HT-29 (cell line): ENCODE measurements around the gene PDZD8. TPM values are rescaled to one million over a fixed set of nuclear protein-coding genes. Genes with fewer than 3 reads are reported as not detected.
"Not testable (repeated sequence)": the region's sequence is repeated elsewhere in the genome, so short reads cannot be mapped to it uniquely, and the experiment has no call there.

Source experiments
- DNase-seq: peaks from one replicate; pipeline ENCODE4 v3.0.0-alpha.2; 2015; ENCODE audit warnings: low spot score
- total RNA-seq: library from RNA; depleted of rRNA; stranded (reverse); fragments of >200 nt; shearing (Covaris generic); gene quantifications from 2 replicates; pipeline ENCODE4 v1.2.3, GENCODE V29; 2014

The PDZD8 gene
- total RNA-seq, 1 experiment from 2014 or later = 31.1 TPM

DNA sequence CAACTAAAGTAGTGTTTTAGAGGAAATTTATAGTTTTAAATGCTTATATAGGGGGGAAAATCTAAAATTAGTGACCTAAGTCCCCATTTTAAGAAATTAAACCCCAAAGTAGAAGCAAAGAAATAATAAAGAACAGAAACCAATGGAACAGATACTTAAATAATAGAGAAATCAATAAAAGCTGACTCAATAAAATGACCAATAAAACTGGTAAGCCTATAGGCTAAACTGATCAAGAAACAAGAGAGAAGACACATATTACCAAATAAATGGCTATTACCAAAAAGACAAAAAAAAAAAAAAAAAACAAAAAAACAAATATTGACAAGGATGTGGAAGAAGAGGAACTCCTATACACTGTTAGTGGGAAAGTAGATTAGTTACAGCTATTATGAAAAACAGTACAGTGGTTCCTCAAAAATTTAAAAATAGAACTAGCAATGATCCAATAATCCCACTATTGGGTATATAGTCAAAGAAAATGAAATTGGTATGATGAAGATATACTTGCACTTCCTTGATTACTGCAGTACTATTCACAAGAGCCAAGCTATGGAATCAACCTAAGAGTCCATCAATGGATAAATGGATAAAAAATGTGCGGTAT is 81.1 kb downstream of the PDZD8 start:
- DNase-seq = no peak

DNA sequence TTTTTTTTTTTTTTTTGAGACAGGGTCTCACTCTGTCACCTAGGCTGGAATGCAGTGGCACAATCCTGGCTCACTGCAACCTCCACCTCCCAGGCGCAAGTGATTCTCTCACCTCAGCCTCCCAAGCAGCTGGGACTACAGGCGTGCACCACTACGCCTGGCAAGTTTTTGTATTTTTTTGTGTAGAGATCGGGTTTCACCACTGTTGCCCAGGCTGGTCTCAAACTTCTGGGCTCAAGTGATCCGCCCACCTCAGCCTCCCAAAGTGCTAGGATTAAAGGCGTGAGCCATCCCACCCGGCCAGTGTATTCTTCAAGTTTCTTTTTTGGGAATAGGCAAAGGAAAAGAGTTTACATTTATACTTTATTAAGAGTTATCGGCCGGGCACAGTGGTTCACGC is 84.4 kb downstream of the PDZD8 start:
- not testable (repeated sequence) for DNase-seq

DNA sequence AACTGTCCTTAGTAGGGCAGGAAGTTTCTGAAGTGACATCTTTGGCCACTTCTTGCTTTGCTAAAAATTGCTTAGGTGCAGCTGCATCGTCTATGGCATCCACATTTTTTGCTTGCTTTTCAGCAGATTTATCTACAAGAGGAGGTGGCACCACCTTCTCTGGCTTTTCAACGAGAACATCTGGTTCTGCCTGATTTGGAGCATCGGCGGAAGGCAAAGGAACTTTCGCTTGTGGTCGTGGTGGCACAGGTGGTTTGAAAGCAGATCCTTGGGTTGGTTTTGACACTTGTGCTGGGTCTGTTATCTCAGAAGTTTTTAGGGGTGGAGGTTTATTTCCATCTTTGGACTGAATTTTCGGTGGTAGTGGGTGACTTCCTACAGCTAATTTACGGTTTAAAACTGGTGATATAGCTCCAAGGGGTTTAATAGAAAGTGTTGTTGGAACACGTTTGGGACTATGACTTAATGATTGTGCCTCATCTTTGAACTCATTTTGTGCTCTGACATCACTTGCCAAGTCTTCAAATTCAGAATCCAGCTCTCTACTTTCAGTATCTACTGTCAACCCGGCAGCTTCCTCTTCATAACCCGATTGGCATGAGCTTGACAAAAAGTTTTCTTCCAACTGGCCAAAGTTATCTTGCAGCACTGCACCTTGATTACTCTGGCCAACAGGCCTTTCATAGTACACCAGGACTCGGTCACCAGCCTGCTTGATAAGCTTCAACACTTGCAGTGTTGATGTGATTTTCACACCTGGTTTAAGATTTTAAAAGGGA is 90.3 kb downstream of the PDZD8 start:
- DNase-seq = no peak

DNA sequence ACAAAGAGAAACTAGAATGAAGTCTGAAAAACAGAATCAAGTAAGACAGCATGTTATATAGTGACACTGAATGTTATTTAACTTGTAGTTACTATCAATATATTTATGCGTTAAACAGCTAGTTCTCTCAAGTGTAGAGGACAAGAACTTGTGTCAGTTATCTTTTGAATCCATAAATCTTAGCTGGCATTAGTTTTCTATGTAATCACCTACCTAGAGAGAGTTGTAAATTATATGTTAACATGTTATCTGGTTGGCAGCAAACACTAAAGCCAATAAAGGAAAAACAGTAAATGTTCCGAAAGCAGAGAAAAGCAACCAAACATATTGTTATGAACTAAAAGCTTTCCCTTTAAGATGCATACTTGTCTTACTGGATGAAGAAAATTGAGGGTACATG is 97.6 kb downstream of the PDZD8 start:
- DNase-seq = no peak

DNA sequence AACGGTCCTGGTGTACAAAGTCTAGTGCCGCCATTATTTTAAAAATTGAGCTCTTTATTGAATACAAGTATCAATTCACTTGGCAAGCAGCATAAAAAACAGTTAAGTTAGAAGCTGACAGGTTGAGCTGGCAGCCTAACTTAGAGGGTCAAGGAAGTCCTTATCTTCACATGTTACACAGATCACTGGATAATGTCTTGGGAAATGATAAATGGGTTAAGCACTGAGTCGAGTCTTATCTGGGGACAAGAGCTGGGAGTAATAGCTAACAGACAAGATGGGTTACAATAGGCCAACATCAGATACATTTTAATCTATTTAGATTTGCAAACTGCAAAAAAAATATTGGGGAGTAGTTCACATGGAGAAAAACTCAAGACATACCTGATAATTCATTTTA is 100.1 kb downstream of the PDZD8 start:
- DNase-seq = no peak

DNA sequence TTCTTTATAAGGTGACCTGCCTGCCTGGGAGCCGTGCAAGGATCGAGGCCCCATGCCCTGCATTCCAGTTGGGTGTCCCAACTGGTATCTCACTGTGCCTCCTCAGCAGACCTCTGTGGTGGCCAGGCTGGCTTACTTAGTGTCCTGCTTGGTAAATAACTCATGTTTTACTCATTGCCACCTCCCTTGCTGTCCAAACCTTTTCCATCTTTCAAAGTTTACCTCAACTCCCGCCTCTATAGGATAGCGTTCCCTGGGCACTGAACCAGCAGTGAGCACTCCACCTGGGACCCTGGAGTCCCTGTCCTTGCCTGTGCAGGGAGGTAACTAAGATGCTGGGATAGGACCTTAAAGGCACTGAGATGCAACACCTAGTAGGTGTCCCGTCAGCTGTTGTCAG is 100.7 kb downstream of the PDZD8 start:
- no peak for DNase-seq

DNA sequence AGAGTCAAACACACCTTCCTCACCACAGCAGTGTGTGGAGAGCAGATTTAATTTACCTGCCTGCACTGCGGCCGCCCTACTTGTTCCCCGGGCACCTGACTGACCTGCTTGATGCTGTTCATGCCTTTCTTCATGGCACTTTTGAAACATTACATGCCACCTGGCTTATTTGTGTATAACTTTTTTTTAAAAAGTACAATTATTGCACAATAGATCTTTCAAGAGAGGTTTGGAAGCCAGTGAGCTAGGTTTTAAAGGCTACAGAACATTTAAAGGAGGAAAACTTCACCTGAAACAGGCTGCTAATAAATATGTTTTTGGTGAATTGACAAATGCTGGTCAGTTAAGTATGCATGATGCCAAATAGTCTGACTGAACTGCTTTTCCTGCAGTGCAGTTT is 101.3 kb downstream of the PDZD8 start:
- DNase-seq = no peak

DNA sequence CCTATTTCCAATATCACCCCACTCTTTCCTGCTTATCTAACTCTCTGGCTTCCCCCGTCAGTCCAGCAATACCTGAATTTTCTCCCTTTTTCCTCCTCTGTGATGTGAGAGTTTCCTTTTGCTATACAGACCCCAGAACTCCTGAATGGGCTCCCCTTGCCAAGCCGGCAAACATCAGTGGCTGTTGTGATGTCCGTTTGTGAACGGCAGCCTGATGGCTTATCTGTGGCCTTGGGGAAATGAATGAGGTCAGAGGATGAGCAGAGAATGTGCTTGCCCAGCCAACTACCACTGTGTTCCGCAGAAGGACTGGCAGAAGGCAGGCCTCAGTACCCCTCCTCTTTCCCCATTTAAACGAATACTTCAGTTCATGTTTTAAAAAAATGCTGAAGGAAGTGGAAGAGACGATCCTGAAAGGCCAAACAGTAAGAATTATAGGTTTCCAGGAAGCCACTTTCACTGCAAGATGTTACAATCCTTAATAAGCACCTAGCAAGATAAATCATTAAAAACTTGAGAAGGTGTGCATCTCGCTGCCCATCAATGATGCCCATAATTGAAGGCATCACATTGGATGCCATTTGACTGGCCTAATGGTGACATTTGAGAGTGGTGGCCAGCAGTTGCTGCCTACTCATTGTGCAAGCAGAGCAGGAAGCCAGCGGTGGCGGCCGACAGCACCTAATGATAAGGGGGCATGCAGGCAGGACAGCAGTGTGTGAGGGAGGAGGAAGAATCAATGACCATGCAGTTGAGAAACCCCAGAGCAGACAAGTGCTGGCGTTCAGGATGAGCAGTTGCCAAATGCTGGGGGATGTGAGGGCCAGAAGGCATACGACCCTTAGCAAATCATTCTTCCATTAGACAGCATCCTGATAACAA is 102.8 kb downstream of the PDZD8 start:
- DNase-seq = no peak

DNA sequence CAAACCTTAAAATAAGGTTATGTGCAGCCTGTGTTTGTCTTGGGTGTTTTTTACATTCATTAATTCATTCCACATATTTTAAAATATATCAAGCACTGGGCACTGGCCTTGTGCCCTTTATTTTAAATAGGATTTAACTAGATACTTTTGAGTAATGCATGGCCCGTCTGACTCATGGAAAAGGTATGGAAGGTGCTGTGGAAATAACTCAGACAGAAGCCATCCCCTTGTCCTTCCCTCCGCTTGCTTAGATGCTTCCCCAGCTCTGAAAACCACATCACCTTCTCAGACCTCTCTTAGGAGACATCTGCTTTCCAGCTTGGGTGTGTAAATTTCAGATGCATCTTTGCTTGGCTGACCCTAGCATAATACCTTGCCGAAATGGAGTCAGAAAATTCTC is 103.8 kb downstream of the PDZD8 start:
- DNase-seq = no peak

DNA sequence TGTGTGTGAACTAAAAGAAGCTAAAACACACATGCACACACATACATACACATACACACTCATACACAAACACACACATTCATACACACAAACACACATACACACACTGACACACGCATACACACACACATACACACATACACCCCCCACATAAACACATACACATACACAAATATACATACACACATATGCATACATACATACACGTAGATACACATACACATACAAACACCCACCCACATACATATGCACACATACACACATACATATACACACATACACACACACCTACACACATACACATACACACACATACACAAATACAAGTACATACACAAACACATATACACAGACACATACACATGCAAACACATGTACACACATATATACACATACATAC is 106.3 kb downstream of the PDZD8 start:
- no peak for DNase-seq

DNA sequence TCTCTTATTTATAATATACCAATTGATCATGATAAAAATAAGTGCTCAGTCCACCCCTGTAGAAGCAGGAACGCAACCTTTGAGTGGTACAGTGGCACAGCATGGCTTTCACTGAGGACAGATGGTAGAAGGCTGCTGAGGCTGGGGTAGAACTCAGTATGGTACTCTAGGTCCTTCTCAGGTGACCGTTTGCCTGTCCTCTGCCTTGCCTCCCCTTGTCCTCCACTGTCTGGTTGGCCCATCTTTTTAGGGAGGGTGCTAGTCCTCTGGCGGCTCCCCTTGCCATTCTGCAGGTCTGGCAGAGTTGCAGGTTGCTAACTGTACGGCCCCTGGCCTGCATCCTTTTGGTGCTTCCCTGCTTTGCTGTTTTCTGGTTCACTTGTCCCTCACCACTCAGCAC is 107.0 kb downstream of the PDZD8 start:
- no peak for DNase-seq

DNA sequence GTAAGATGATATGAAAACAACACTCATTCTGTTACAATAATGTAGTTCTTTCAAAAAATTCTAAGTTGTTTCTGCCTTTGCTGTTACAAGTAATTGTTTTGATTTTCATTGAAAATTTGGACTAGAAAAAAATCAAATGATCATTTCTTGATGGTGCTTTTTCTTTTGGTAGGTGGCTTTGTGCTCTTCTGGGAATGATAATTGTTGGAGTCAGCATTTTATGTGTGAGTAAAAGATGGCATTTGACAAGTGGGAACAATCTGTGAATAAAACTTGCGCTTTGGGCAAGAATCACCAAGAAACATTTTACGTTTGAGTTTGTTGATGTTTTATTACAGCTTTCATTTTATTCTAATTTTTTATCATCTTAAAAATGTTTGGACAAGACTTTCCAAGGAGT is 108.4 kb downstream of the PDZD8 start:
- DNase-seq = no peak

DNA sequence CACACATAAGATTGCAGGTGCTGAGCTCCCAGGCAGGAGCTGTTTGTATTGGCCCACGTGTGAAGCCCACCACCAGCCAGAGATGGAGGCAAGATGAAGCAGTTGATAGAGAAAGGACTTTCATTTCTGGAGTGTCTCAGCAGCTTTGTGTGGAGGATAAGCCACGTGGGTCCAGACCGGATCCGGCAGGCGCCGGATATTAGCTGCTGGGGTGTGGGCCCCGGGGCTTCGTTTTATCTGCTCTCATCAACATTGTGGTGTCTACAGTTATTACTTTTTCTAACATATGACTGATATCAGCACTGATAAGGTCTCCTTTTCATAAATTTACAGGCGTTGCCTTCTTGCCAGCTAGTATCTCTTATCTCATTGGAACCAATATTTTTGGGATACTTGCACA is 108.8 kb downstream of the PDZD8 start:
- no peak for DNase-seq

DNA sequence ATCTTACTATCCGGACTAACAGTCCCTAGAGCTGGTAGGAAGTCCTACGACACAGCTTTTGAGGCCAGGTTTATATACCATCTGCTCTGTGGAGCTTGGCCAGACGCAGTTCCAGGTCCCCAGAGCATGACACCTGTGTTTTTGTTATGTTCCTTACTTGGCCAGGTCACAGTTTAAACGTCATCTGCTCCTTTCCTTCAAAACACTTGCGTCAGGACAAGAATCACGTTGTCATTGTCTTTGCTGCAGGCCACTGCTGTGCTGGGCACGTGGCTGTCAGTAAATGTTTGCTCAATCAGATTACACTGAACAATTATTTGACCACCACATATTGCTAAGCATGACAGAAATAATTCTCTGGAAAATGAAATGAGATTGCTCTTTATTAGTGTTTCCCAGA is 110.5 kb downstream of the PDZD8 start:
- no peak for DNase-seq

DNA sequence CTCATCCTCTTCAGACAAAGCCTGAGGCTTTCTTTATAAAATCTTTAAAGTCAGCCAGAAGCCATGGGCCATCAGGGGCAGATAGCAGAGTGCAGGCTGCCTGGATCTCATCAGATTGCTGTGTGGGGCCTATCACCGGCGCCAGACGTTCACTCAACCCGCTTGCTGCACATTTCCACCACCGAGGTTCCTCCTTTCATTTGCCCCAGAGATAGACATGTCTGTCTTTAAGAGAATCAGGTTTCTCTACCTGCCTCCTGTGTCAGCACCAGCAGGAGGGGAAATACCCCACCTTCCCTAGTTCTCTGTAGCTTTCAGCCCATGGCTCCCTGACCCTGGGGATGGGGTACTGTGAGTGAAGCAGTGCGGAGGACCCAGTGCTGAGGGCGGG is 112.3 kb downstream of the PDZD8 start:
- no peak for DNase-seq

DNA sequence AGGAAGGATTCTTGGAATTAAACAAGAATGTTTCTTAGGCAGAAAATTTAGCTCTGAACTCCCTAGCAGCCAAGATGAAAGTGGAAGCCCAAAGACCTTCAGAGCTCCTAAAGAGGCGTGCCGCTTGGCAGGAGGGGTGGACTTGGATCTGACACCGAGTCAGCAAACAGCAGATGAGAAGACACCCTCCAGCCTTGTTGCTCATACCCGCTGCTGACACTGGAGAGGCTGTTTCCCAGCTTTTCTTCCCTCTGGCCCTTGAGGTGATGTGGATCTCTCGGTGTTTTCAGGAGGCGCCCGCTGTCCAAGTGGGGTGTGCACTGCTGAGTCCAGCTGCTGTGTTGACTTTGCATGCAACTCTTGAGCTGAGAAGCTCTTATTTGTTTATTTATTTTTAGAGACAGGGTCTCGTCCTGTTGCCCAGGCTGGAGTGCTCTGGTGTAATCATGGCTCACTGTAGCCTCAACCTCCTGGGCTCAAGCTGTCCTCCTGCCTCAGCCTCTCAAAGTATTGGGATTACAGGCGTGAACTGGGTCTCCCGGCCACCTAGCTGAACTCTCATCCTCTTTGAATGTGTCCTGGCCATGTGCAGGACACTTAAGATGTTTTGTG is 112.8 kb downstream of the PDZD8 start:
- DNase-seq = no peak

DNA sequence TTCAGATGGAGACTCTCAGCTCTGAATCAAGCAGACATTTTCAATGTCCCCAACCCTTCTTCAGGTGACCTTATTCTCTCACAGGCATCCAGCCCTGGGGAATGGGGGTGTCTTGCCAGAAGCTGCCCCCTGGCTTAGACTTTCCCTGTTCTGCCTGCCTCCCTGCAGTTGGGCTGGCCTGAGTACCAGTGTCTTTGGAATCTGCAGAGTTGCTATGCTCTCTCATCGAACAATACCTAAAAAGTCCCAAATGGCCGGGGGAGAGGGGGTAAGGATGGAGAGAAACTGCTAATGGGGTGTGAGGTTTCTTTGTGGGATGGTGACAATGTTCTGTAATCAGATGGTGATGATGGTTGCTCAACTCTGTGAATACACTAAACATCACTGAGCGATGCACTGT is 113.7 kb downstream of the PDZD8 start:
- no peak for DNase-seq

DNA sequence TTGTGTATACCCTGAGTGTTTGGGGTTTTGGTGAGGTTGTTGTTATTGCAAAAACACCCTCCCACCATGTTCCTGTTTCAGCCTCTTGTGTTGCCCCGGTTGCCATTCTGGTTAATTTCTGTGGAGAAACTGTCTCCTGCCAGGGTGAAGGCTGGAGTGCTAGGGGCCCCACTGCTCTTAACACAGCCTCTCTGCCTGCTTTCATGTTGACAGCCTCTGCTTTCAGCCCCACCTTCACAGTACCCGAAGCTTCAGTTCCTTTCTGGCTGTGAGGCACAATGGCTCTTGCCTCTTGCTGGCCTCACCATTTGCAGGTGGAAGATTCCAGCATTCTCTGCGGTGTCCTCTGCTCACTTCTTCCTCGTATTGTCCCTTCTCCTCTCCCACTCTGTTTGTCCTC is 115.2 kb downstream of the PDZD8 start:
- no peak for DNase-seq

DNA sequence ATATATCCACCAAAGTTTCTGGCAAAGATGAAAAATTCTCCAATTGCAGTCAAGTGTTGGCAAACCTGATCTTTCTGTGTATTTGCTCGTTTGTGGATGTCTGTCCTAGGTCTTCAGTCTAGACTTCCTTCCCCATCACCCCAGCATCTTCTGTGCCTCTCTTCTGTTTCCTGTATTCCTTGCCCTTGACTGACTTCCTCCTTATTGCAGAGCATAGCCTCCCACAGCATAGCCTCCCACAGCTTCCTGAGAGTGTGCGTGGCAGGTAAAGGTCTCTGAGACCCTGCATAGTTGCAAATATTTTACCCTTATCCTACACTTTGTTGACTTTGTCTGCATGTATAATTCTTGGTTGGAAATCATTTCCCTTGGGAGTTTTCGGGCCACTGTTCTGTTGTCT is 116.0 kb downstream of the PDZD8 start:
- no peak for DNase-seq

DNA sequence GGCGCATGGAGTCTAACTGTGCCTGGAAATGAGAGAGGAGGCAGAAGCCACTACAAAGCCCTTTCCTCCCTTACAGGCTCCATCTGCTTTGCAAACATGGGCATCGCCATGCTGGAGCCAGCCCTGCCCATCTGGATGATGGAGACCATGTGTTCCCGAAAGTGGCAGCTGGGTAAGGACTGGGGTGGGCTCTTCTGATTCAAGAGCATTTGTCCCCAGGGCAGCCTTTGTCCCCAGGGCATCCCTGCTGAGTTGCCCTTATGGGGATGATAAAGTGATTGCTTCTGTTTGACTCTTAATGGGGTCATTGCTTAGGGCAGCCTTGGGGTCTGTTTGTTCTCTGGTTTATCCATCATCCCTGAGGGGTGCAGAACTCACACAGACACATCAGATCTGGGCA is 117.5 kb downstream of the PDZD8 start:
- no peak for DNase-seq

DNA sequence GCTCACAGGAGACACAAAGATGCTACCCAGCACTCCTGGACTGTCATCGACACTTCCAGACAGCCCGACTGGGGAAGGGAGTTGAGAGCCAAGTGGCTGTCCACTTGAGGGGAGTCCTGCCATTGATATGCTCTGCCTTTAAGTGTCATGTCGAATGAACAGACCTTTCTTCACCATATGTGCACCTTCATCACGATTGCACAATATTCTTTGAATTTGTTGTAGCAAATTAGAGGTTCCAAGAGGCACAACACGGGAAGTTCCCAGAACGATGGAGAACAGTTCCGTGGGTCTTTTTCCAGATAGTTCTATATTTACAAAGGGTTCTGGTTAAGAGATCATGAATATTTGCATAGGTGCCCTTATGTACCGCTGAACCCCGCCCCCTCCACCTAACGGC is 118.3 kb downstream of the PDZD8 start:
- no peak for DNase-seq

DNA sequence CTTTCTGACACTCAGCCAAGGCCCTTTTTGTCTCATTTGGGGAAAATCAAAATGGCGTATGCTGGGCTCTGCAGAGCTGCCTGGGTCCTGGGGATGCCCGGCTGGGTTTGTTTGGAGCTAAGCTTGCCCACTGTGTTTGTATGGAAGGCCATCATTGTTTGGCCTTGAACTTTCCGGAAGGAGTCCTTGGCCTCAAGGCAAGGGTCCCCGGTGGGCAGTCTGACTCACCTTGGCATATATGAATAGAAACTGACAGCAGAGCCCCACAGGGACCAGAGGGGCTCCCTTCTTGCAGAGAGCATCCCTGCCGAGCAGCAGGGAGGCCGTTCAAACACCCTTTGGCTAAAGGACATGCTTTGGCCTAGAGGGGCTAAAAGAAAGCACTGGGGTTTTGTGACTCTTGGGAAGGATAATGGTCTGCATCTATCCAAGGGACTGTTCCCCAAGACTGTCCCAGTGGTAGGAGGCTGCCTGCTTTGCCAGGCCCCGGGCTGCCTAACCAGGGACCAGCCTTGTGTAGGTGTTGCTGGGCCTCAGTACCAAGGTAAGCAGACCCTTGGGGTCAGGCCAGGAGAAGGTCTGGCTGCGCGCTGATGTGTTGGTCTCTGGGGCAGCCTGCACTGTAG is 119.3 kb downstream of the PDZD8 start:
- DNase-seq = no peak
